ENCODE data around the gene SLC5A7. TPM values are rescaled to one million over a fixed set of nuclear protein-coding genes. Genes with fewer than 3 reads are reported as not detected.

Gene SLC5A7
- total RNA-seq, 2 donors from 2014 or later = 0.17 TPM; not detected in 1

GRCh38 chr2:107989445-107989844 is 3.1 kb downstream of the SLC5A7 start:
- 81% methylated on average over 6 of the region's 6 CpGs for WGBS
- no peaks in the 10 kb centered on the region for H3K9me3 ChIP-seq
- peaks cover 3% of the 10 kb centered on the region for H3K27me3 ChIP-seq (replicated peaks; ENCODE audit: insufficient read depth)
- TF ChIP-seq POLR2AphosphoS5 (IDR thresholded peaks at IDR 0.05) = no peak
- TF ChIP-seq CTCF (IDR thresholded peaks at IDR 0.05) = no peak
- TF ChIP-seq POLR2A (IDR thresholded peaks at IDR 0.05) = no peak
- intact Hi-C loops (cut with DNase I) = no loop called here
- no peaks in the 10 kb centered on the region for H3K4me1 ChIP-seq (replicated peaks)
- DNase-seq (ENCODE audit: low spot score) = no peak
- no peak overlapping the region for H3K27ac ChIP-seq
- H3K36me3 ChIP-seq = no peaks in the 10 kb centered on the region
- H3K4me3 ChIP-seq = no peak overlapping the region

- H3K4me1 ChIP-seq (replicated peaks) = no peaks in the 10 kb centered on the region
- TF ChIP-seq POLR2A (IDR thresholded peaks at IDR 0.05) = no peak
- TF ChIP-seq POLR2AphosphoS5 (IDR thresholded peaks at IDR 0.05) = no peak
- TF ChIP-seq CTCF (IDR thresholded peaks at IDR 0.05) = no peak
- DNase-seq (ENCODE audit: low spot score) = no peak
- intact Hi-C loops (cut with DNase I) = no loop called here
- no peak overlapping the region for H3K4me3 ChIP-seq
- H3K27ac ChIP-seq = no peak overlapping the region
- H3K9me3 ChIP-seq = no peaks in the 10 kb centered on the region
- peaks cover 3% of the 10 kb centered on the region for H3K27me3 ChIP-seq (replicated peaks; ENCODE audit: insufficient read depth)
- no peaks in the 10 kb centered on the region for H3K36me3 ChIP-seq
Measured at GRCh38 chr2:107990718-107991117, 4.4 kb downstream of the SLC5A7 start.

- 61% methylated on average over 1 of the region's 1 CpG for whole genome bisulfite sequencing
- intact Hi-C loops (cut with DNase I) = no loop called here
Measured at GRCh38 chr2:107992069-107992468, 5.7 kb downstream of the SLC5A7 start.

GRCh38 chr2:107999158-107999557 is 12.8 kb downstream of the SLC5A7 start:
- no peak for DNase-seq (ENCODE audit: low spot score)
- 84% methylated on average over 2 of the region's 2 CpGs for WGBS
- H3K9me3 ChIP-seq = no peaks in the 10 kb centered on the region
- no peak overlapping the region for H3K27ac ChIP-seq
- H3K27me3 ChIP-seq (replicated peaks; ENCODE audit: insufficient read depth) = no peaks in the 10 kb centered on the region
- H3K4me1 ChIP-seq (replicated peaks) = no peaks in the 10 kb centered on the region
- no peak overlapping the region for H3K4me3 ChIP-seq
- intact Hi-C loops (cut with DNase I) = no loop called here
- TF ChIP-seq CTCF (IDR thresholded peaks at IDR 0.05) (no peak), POLR2AphosphoS5 (IDR thresholded peaks at IDR 0.05) (no peak), POLR2A (IDR thresholded peaks at IDR 0.05) (no peak)
- no peaks in the 10 kb centered on the region for H3K36me3 ChIP-seq

More at GRCh38 chr2:107992069-107992468, 5.7 kb downstream of the SLC5A7 start:
- no peak overlapping the region for H3K4me3 ChIP-seq
- H3K4me1 ChIP-seq (replicated peaks) = no peaks in the 10 kb centered on the region
- no peaks in the 10 kb centered on the region for H3K9me3 ChIP-seq
- no peak for DNase-seq (ENCODE audit: low spot score)
- peaks cover 2% of the 10 kb centered on the region for H3K27me3 ChIP-seq (replicated peaks; ENCODE audit: insufficient read depth)
- H3K36me3 ChIP-seq = no peaks in the 10 kb centered on the region
- no peak overlapping the region for H3K27ac ChIP-seq
- no peak for TF ChIP-seq POLR2AphosphoS5 (IDR thresholded peaks at IDR 0.05)
- TF ChIP-seq POLR2A (IDR thresholded peaks at IDR 0.05) = no peak
- no peak for TF ChIP-seq CTCF (IDR thresholded peaks at IDR 0.05)

GRCh38 chr2:108010912-108011591 is 24.7 kb downstream of the SLC5A7 start:
- no peak for DNase-seq (ENCODE audit: low spot score)
- no peaks in the 10 kb centered on the region for H3K36me3 ChIP-seq
- no peaks in the 10 kb centered on the region for H3K27me3 ChIP-seq (replicated peaks; ENCODE audit: insufficient read depth)
- no peak for TF ChIP-seq CTCF (IDR thresholded peaks at IDR 0.05)
- no peak for TF ChIP-seq POLR2AphosphoS5 (IDR thresholded peaks at IDR 0.05)
- TF ChIP-seq POLR2A (IDR thresholded peaks at IDR 0.05) = no peak
- intact Hi-C loops (cut with DNase I) = no loop called here
- H3K27ac ChIP-seq = no peak overlapping the region
- H3K4me1 ChIP-seq (replicated peaks) = no peaks in the 10 kb centered on the region
- no peak overlapping the region for H3K4me3 ChIP-seq
- no peaks in the 10 kb centered on the region for H3K9me3 ChIP-seq
- 91% methylated on average over 2 of the region's 2 CpGs for WGBS
